Brain microvascular endothelial cell (primary cell): ENCODE data around the gene KDM6B.
"Not testable (repeated sequence)": the region's sequence is repeated elsewhere in the genome, so short reads cannot be mapped to it uniquely, and the experiment has no call there.

Source experiments
- DNase-seq: peaks from one replicate; pipeline ENCODE4 v3.0.0-alpha.2; 2020
- H3K27ac ChIP-seq: fragments of 250-450 bp; sonication (Bioruptor Pico); 2 replicates; pipeline ENCODE4 v1.5.1; 2020; ENCODE audit warnings: mild to moderate bottlenecking, moderate library complexity
- H3K27me3 ChIP-seq: fragments of 250-450 bp; sonication (Bioruptor Pico); replicated peaks from 2 replicates; pipeline ENCODE4 v1.5.1; 2020; ENCODE audit warnings: mild to moderate bottlenecking
- H3K36me3 ChIP-seq: fragments of 250-450 bp; sonication (Bioruptor Pico); replicated peaks from 2 replicates; pipeline ENCODE4 v1.5.1; 2020; ENCODE audit warnings: mild to moderate bottlenecking
- H3K4me3 ChIP-seq: 2 replicates; pipeline ENCODE4 v1.5.1; 2011; ENCODE audit warnings: low read depth, mild to moderate bottlenecking, control low read depth, low read length, moderate library complexity
- in situ Hi-C: cut with HindIII; loops from 2 replicates; pipeline ENCODE4 v1.10.0; 2017; ENCODE audit warnings: low sequenced_read_pairs, low pct_ligation_motif_present
- TF ChIP-seq, protein P1 (sequence below): IDR thresholded peaks from 2 replicates; pipeline ENCODE4 v1.5.1; 2011; ENCODE audit warnings: low read depth, mild to moderate bottlenecking, moderate library complexity, low read length, control low read depth, inconsistent platforms; ENCODE audit errors: missing control alignments

The KDM6B gene

DNA sequence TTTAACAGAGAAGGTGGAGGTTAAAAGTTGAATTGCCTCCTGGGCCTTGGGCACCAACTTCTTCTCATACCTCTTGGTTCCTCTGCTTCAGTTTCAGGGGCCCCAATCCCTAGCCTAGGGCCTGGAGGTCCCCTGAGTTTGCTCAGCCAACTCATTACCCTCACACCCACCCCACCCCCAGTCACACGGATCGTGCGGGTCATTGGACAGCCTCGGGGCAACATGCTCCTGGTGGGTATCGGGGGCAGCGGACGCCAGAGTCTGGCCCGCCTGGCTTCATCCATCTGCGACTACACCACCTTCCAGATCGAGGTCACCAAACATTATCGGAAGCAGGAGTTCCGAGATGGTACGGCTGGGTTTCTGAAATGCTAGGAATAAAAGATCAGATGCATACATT, 36.0 kb upstream of the KDM6B start:
- TF ChIP-seq, protein P1, sequence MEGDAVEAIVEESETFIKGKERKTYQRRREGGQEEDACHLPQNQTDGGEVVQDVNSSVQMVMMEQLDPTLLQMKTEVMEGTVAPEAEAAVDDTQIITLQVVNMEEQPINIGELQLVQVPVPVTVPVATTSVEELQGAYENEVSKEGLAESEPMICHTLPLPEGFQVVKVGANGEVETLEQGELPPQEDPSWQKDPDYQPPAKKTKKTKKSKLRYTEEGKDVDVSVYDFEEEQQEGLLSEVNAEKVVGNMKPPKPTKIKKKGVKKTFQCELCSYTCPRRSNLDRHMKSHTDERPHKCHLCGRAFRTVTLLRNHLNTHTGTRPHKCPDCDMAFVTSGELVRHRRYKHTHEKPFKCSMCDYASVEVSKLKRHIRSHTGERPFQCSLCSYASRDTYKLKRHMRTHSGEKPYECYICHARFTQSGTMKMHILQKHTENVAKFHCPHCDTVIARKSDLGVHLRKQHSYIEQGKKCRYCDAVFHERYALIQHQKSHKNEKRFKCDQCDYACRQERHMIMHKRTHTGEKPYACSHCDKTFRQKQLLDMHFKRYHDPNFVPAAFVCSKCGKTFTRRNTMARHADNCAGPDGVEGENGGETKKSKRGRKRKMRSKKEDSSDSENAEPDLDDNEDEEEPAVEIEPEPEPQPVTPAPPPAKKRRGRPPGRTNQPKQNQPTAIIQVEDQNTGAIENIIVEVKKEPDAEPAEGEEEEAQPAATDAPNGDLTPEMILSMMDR, result no peak
- no peak overlapping the region for H3K27ac ChIP-seq
- no peaks in the 10 kb centered on the region for H3K36me3 ChIP-seq
- no peaks in the 10 kb centered on the region for H3K27me3 ChIP-seq
- in situ Hi-C loops, result no loop called here
- DNase-seq, result no peak
- no peak overlapping the region for H3K4me3 ChIP-seq

DNA sequence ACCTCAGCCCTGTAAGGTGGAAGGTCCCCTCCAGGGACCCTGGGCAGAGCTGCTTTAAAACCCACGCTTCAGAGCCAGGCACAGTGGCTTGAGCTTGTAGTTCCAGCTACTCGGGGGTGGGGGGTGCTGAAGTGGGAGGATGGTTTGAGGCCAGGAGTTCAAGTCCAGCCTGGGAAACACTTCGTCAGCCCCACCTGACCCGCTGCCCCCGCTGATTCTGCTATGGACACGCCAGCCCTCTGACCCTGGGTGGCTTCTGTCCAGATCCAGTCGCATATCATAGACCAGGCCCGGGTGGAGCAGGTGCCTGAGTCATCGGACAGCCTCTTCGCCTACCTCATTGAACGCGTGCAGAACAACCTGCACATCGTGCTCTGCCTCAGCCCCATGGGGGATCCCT, 35.2 kb upstream of the KDM6B start:
- Histone ChIP-seq H3K4me3 (no peak overlapping the region), H3K27ac (no peak overlapping the region), H3K36me3 (no peaks in the 10 kb centered on the region), H3K27me3 (no peaks in the 10 kb centered on the region)
- no peak for DNase-seq
- TF ChIP-seq, protein P1, result no peak
- in situ Hi-C loops, result no loop called here

DNA sequence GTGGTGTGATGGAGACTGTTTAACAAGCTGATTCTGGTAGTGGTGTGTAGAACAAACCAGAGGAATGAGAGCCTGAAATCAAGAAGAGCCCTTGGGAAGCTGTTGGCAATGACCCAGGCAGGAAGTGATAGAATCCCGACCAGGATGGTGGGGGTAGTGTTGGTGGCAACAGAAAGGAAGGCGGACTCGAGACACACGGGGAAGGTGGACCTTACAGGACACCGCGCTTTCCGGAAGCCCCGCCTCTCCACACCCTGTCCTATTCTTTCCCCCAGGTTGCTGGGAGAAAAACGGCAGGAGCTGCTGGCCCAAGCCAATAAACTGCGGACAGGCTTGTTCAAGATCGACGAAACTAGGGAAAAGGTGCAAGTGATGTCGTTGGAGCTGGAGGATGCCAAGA, 30.0 kb upstream of the KDM6B start:
- in situ Hi-C loops, result no loop called here
- Histone ChIP-seq H3K36me3 (no peaks in the 10 kb centered on the region), H3K27me3 (no peaks in the 10 kb centered on the region), H3K4me3 (no peak overlapping the region), H3K27ac (no peak overlapping the region)
- no peak for DNase-seq
- TF ChIP-seq, protein P1, result no peak

DNA sequence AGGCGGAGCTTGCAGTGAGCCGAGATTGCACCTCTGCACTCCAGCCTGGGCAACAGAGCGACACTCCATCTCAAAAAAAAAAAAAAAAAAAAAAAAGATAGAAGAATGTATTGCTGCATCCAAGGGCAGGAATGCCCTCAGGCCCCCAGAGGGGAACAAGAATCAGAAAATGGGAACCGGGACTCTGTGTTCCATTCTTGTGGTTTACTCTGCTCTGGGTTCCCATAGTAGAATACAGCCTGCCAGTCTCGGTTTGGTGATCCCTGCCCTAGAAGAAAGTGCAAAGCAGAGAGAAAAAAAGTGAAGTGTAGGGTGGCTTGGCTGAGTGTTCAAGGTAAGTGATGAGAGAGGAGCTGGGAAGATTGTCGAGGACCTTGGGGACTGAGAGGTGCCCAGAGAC, 27.4 kb upstream of the KDM6B start:
- in situ Hi-C loops, result no loop called here
- H3K36me3 ChIP-seq, result no peaks in the 10 kb centered on the region
- no peak for DNase-seq
- H3K4me3 ChIP-seq, result no peak overlapping the region
- TF ChIP-seq, protein P1, result no peak
- no peak overlapping the region for H3K27ac ChIP-seq
- no peaks in the 10 kb centered on the region for H3K27me3 ChIP-seq

DNA sequence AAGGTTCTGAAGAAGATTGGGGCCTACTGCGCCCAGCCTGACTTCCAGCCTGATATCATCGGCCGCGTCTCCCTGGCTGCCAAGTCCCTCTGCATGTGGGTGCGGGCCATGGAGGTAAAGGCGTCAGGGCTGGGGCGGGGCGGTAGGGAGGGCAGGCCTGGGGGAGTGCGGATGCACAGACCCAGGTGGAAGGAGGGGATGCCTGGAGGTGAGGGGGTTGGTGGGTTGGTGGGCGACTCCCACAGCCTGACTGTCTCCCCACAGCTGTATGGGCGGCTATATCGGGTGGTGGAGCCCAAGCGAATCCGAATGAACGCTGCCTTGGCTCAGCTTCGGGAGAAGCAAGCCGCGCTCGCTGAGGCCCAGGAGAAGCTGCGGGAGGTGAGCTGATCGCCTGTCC, 26.8 kb upstream of the KDM6B start:
- Histone ChIP-seq H3K36me3 (no peaks in the 10 kb centered on the region), H3K27ac (no peak overlapping the region), H3K4me3 (no peak overlapping the region), H3K27me3 (no peaks in the 10 kb centered on the region)
- TF ChIP-seq, protein P1, result no peak
- DNase-seq, result no peak
- in situ Hi-C loops, result no loop called here

DNA sequence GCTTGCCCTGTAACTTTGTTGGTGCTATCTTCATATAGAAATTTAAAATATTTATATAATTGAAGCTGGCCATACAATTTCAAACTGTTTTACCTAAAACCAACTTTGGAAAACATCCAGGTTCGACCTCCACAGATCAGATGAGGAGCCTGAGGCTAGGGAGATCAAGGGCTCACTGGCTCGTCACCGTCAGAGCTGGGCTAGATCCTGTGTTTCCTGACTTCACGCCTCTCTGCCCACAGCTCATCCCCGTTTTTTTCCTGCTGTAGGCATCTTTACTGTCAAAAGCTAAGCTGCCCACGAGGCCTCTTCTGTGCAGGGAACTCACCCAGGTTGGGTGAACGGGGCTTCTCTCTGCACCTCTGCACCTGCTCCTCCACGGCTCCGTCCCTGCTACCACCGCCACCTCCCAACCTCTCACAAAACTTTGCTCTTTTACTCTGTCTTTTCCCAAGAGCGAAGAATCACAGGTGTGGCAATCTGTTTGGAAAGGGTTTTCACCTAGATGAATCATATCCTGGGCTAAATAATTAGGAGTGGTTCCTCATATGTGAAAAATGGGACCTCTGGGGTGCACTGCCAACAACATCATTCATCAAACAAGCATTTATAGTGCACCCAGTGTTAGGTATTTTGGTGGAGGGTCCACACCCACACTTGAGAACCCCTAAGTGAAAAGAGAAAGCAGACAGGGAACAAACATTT, 24.8 kb upstream of the KDM6B start:
- H3K27ac ChIP-seq, result no peak overlapping the region

DNA sequence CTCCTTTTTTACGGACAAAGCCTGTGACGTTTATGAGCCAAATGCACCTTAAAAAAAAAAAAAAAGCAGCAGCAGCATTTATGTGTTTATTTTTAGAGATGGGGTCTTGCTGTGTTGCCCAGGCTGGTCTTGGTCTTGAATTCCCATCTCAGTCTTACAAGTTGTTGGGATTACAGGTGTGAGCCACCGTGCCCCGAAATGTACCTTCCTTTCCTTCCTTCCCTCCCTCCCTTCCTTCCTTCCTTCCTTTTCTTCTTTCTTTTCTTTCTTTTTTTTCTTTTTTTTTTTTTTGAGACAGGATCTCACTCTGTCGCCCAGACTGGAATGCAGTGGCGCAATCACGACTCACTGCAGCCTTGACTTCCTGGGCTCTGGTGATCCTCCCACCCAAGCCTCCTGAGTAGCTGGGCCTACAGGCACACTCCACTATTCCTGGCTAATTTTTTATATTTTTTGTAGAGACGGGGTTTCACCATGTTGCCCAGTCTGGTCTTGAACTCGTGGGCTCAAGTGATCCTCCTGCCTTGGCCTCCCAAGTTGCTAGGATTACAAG, 24.1 kb upstream of the KDM6B start:
- H3K36me3 ChIP-seq, H3K27ac ChIP-seq, DNase-seq, in situ Hi-C loops, H3K27me3 ChIP-seq, H3K4me3 ChIP-seq: not testable (repeated sequence)

More for the DNA sequence above, 24.8 kb upstream of the KDM6B start:
- TF ChIP-seq, protein P1, result no peak
- DNase-seq, result no peak
- no peaks in the 10 kb centered on the region for H3K27me3 ChIP-seq
- H3K36me3 ChIP-seq, result no peaks in the 10 kb centered on the region
- in situ Hi-C loops, result no loop called here
- no peak overlapping the region for H3K4me3 ChIP-seq
